GF-D8 (cell line): Measurements from ENCODE around the gene CFAP53.
A peak's percentile ranks its signal among the peaks of the same experiment; 100 is the strongest.
"Not testable (repeated sequence)": the region's sequence is repeated elsewhere in the genome, so short reads cannot be mapped to it uniquely, and the experiment has no call there.

Experiments used
- DNase-seq: peaks from one replicate; lab custom pipeline; 2025; lab: John Stamatoyannopoulos, UW

The CFAP53 gene

GRCh38 chr18:50266248-50266704, at the start of gene CFAP53:
CFAP53 (minus strand) TSS chr18:50266495; CDS start chr18:50266404, 91 bp downstream.
- peak; percentile 82 for DNase-seq

GRCh38 chr18:50315100-50315871, 49.0 kb upstream of the CFAP53 start:
- DNase-seq: no peak

GRCh38 chr18:50313873-50314460, 47.7 kb upstream of the CFAP53 start:
- DNase-seq: no peak

GRCh38 chr18:50313031-50313607, 46.8 kb upstream of the CFAP53 start:
- DNase-seq: no peak

- DNase-seq: peak; percentile 55
These were observed 46.2 kb upstream of the CFAP53 start for GRCh38 chr18:50312296-50313030.

GRCh38 chr18:50311650-50312049, 45.4 kb upstream of the CFAP53 start:
- DNase-seq: no peak

- no peak for DNase-seq
These were observed 43.8 kb upstream of the CFAP53 start for GRCh38 chr18:50310080-50310479.

- DNase-seq: not testable (repeated sequence)
These were observed 42.6 kb upstream of the CFAP53 start for GRCh38 chr18:50308851-50309250.

- DNase-seq: peak; percentile 99
These were observed 41.6 kb upstream of the CFAP53 start for GRCh38 chr18:50307738-50308470.

GRCh38 chr18:50307400-50307737, 41.1 kb upstream of the CFAP53 start:
- DNase-seq: no peak

GRCh38 chr18:50306944-50307343, 40.6 kb upstream of the CFAP53 start:
- no peak for DNase-seq

- no peak for DNase-seq
These were observed 34.8 kb upstream of the CFAP53 start for GRCh38 chr18:50301074-50301473.

GRCh38 chr18:50299626-50300388, 33.5 kb upstream of the CFAP53 start:
- DNase-seq: no peak

- no peak for DNase-seq
These were observed 32.4 kb upstream of the CFAP53 start for GRCh38 chr18:50298443-50299284.

GRCh38 chr18:50297621-50298442, 31.5 kb upstream of the CFAP53 start:
- DNase-seq: peak; percentile 56

GRCh38 chr18:50293039-50293438, 26.7 kb upstream of the CFAP53 start:
- no peak for DNase-seq

GRCh38 chr18:50289108-50289443, 22.8 kb upstream of the CFAP53 start:
- DNase-seq: no peak

GRCh38 chr18:50288348-50289107, 22.2 kb upstream of the CFAP53 start:
- not testable (repeated sequence) for DNase-seq
